ENCODE measurements around the gene RASSF3.

The RASSF3 gene

GRCh38 chr12:64695550-64695949 is 85.3 kb downstream of the RASSF3 start:
- DNase-seq = no peak

- no peak for DNase-seq
Observed at GRCh38 chr12:64696080-64696741, 85.9 kb downstream of the RASSF3 start.

GRCh38 chr12:64699504-64700115 is 89.3 kb downstream of the RASSF3 start:
- DNase-seq = no peak

GRCh38 chr12:64700532-64700931 is 90.2 kb downstream of the RASSF3 start:
- no peak for DNase-seq

GRCh38 chr12:64701283-64701682 is 91.0 kb downstream of the RASSF3 start:
- DNase-seq = no peak

GRCh38 chr12:64706306-64706705 is 96.0 kb downstream of the RASSF3 start:
- DNase-seq = no peak

GRCh38 chr12:64706857-64707256 is 96.6 kb downstream of the RASSF3 start:
- no peak for DNase-seq

GRCh38 chr12:64707362-64707761 is 97.1 kb downstream of the RASSF3 start:
- DNase-seq = no peak

- DNase-seq = no peak
Observed at GRCh38 chr12:64707926-64708325, 97.6 kb downstream of the RASSF3 start.

GRCh38 chr12:64709429-64709828 is 99.1 kb downstream of the RASSF3 start:
- no peak for DNase-seq

GRCh38 chr12:64713376-64713775 is 103.1 kb downstream of the RASSF3 start:
- DNase-seq = no peak

- no peak for DNase-seq
Observed at GRCh38 chr12:64714551-64714968, 104.3 kb downstream of the RASSF3 start.

GRCh38 chr12:64716371-64716770 is 106.1 kb downstream of the RASSF3 start:
- DNase-seq = no peak

- no peak for DNase-seq
Observed at GRCh38 chr12:64716839-64717455, 106.7 kb downstream of the RASSF3 start.

GRCh38 chr12:64718649-64719048 is 108.4 kb downstream of the RASSF3 start:
- DNase-seq = no peak

- DNase-seq = no peak
Observed at GRCh38 chr12:64720884-64721283, 110.6 kb downstream of the RASSF3 start.

- no peak for DNase-seq
Observed at GRCh38 chr12:64722835-64723234, 112.5 kb downstream of the RASSF3 start.

- no peak for DNase-seq
Observed at GRCh38 chr12:64723630-64724029, 113.3 kb downstream of the RASSF3 start.

- no peak for DNase-seq
Observed at GRCh38 chr12:64724201-64724745, 114.0 kb downstream of the RASSF3 start.

GRCh38 chr12:64729909-64730587 is 119.8 kb downstream of the RASSF3 start:
- no peak for DNase-seq

- no peak for DNase-seq
Observed at GRCh38 chr12:64730588-64730969, 120.3 kb downstream of the RASSF3 start.

- no peak for DNase-seq
Observed at GRCh38 chr12:64731683-64732082, 121.4 kb downstream of the RASSF3 start.

- DNase-seq = peak; percentile 47
Observed at GRCh38 chr12:64733857-64734256, 123.6 kb downstream of the RASSF3 start.

GRCh38 chr12:64735442-64735841 is 125.1 kb downstream of the RASSF3 start:
- DNase-seq = no peak
